ENCODE data around the gene CYP1B1.
A peak's percentile ranks its signal among the peaks of the same experiment; 100 is the strongest.
"Not testable (repeated sequence)": the region's sequence is repeated elsewhere in the genome, so short reads cannot be mapped to it uniquely, and the experiment has no call there.

The CYP1B1 gene

GRCh38 chr2:38037757-38038621, 38.0 kb downstream of the CYP1B1 start:
- no peak for FAIRE-seq

GRCh38 chr2:38037325-38037724, 38.6 kb downstream of the CYP1B1 start:
- DNase-seq (ENCODE audit: low spot score) (no peak), FAIRE-seq (no peak)

More at GRCh38 chr2:38037757-38038621, 38.0 kb downstream of the CYP1B1 start:
- DNase-seq (ENCODE audit: low spot score) = no peak

GRCh38 chr2:38035968-38036367, 40.0 kb downstream of the CYP1B1 start:
- FAIRE-seq = peak; percentile 63
- no peak for DNase-seq (ENCODE audit: low spot score)

- FAIRE-seq = no peak
These were observed 42.3 kb downstream of the CYP1B1 start for GRCh38 chr2:38033646-38034045.

GRCh38 chr2:38032946-38033345, 43.0 kb downstream of the CYP1B1 start:
- no peak for FAIRE-seq

More at GRCh38 chr2:38033646-38034045, 42.3 kb downstream of the CYP1B1 start:
- no peak for DNase-seq (ENCODE audit: low spot score)

GRCh38 chr2:38030635-38031355, 45.2 kb downstream of the CYP1B1 start:
- FAIRE-seq (no peak), DNase-seq (ENCODE audit: low spot score) (no peak)

More at GRCh38 chr2:38032946-38033345, 43.0 kb downstream of the CYP1B1 start:
- no peak for DNase-seq (ENCODE audit: low spot score)

- FAIRE-seq = no peak
- DNase-seq (ENCODE audit: low spot score) = no peak
These were observed 46.4 kb downstream of the CYP1B1 start for GRCh38 chr2:38029512-38029911.

- DNase-seq (ENCODE audit: low spot score) (no peak), FAIRE-seq (no peak)
These were observed 47.1 kb downstream of the CYP1B1 start for GRCh38 chr2:38028829-38029228.

- FAIRE-seq = no peak
- no peak for DNase-seq (ENCODE audit: low spot score)
These were observed 49.1 kb downstream of the CYP1B1 start for GRCh38 chr2:38026846-38027245.

- no peak for DNase-seq (ENCODE audit: low spot score)
- FAIRE-seq = no peak
These were observed 54.4 kb downstream of the CYP1B1 start for GRCh38 chr2:38021589-38021988.

GRCh38 chr2:38020359-38021069, 55.4 kb downstream of the CYP1B1 start:
- not testable (repeated sequence) for DNase-seq (ENCODE audit: low spot score); FAIRE-seq

GRCh38 chr2:38017836-38018235, 58.1 kb downstream of the CYP1B1 start:
- FAIRE-seq (no peak), DNase-seq (ENCODE audit: low spot score) (no peak)
